IgD-negative memory B cell (primary cell): ENCODE measurements around the gene APOBR. TPM values are rescaled to one million over a fixed set of nuclear protein-coding genes. Genes with fewer than 3 reads are reported as not detected.

Experiments used
- polyA plus RNA-seq: library from polyadenylated mRNA; unstranded; fragments of 300-500 nt; fragmentation: Illumina TruSeq; gene quantifications from one replicate; pipeline ENCODE4 v1.2.3, GENCODE V29; 2021

APOBR gene
- polyA plus RNA-seq, 1 donor from 2014 or later, result 0.14 TPM

Other genes with a start within 250 kb of the APOBR start
- 0.68 TPM for gene SBK1, start 202.1 kb upstream of the APOBR start, polyA plus RNA-seq
- 0.29 TPM for gene NPIPB6, start 131.1 kb upstream of the APOBR start, polyA plus RNA-seq
- 22.3 TPM for gene EIF3CL, start 90.8 kb upstream of the APOBR start, polyA plus RNA-seq
- 0.59 TPM for gene NPIPB7, start 22.3 kb upstream of the APOBR start, polyA plus RNA-seq
- gene CLN3, start 2.6 kb upstream of the APOBR start, polyA plus RNA-seq, result 14.4 TPM
- not detected for gene IL27, start 12.2 kb downstream of the APOBR start, polyA plus RNA-seq
- gene NUPR1, start 44.3 kb downstream of the APOBR start, polyA plus RNA-seq, result not detected
- gene SGF29, start 59.3 kb downstream of the APOBR start, polyA plus RNA-seq, result 49.2 TPM
- not detected for gene SULT1A2, start 102.4 kb downstream of the APOBR start, polyA plus RNA-seq
- gene SULT1A1, start 115.4 kb downstream of the APOBR start, polyA plus RNA-seq, result 8.2 TPM
- not detected for gene NPIPB8, start 143.4 kb downstream of the APOBR start, polyA plus RNA-seq
- gene EIF3C, start 216.8 kb downstream of the APOBR start, polyA plus RNA-seq, result 255 TPM